PC-3 (cell line): ENCODE data around the gene FBXL16. TPM values are rescaled to one million over a fixed set of nuclear protein-coding genes. Genes with fewer than 3 reads are reported as not detected.
"Not testable (repeated sequence)": the region's sequence is repeated elsewhere in the genome, so short reads cannot be mapped to it uniquely, and the experiment has no call there.

Source experiments
- ATAC-seq: fragments of 200-7000 bp; cut with Tn5 transposase; 2 replicates; pipeline ENCODE4 v1.9.1; 2020; ENCODE audit warnings: mild to moderate bottlenecking, moderate library complexity
- BruUV-seq: library from RNA; stranded (reverse); fragments of 400-500 nt; replicated peaks from 2 replicates; lab custom pipeline; 2021; lab: Mats Ljungman, UMichigan
- CTCF ChIA-PET: fragments of 300-600 bp; sonication (Branson Sonifier 250); formaldehyde crosslinking; loops from one replicate; lab custom pipeline; 2022; ENCODE audit warnings: antibody characterized with exemption; lab: Charles Lee
- POLR2A ChIA-PET: fragments of 300-600 bp; sonication (Branson Sonifier 250); formaldehyde crosslinking; loops from one replicate; lab custom pipeline; 2022; ENCODE audit warnings: antibody characterized with exemption; ENCODE audit not compliant: unreplicated experiment; lab: Charles Lee
- DNase-seq: peaks from one replicate; pipeline ENCODE4 v3.0.0-alpha.2; 2015
- H2AFZ ChIP-seq: fragments of 300-600 bp; sonication (generic); 2 replicates; pipeline ENCODE4 v1.6.0; 2016; ENCODE audit warnings: antibody characterized with exemption, low read length
- H3F3A ChIP-seq: fragments of 300-600 bp; sonication (generic); one replicate; pipeline ENCODE4 v1.6.0; 2017; ENCODE audit warnings: antibody characterized with exemption, low read length, control low read depth, mild to moderate bottlenecking; ENCODE audit not compliant: unreplicated experiment
- H3K27ac ChIP-seq: fragments of 300-600 bp; sonication (generic); 2 replicates; pipeline ENCODE4 v1.5.1; 2016; ENCODE audit warnings: mild to moderate bottlenecking, low read length
- H3K27me3 ChIP-seq: fragments of 300-600 bp; sonication (generic); 2 replicates; pipeline ENCODE4 v1.6.1; 2016; ENCODE audit warnings: low read length, mixed read lengths
- H3K36me3 ChIP-seq: fragments of 300-600 bp; sonication (generic); 2 replicates; pipeline ENCODE4 v1.6.1; 2016; ENCODE audit warnings: low read depth, mixed run types, low read length, mixed read lengths
- H3K4me1 ChIP-seq: fragments of 300-600 bp; sonication (generic); 2 replicates; pipeline ENCODE4 v1.5.1; 2016; ENCODE audit warnings: low read length; ENCODE audit not compliant: insufficient read depth
- H3K4me2 ChIP-seq: fragments of 300-600 bp; sonication (generic); 2 replicates; pipeline ENCODE4 v1.6.0; 2016; ENCODE audit warnings: low read length
- H3K4me3 ChIP-seq: fragments of 300-600 bp; sonication (generic); 2 replicates; pipeline ENCODE4 v1.5.1; 2016; ENCODE audit warnings: mild to moderate bottlenecking, low read length, mixed read lengths
- H3K79me2 ChIP-seq: fragments of 300-600 bp; sonication (generic); 2 replicates; pipeline ENCODE4 v1.6.1; 2017; ENCODE audit warnings: low read length, mixed read lengths
- H3K9ac ChIP-seq: fragments of 300-600 bp; sonication (generic); 2 replicates; pipeline ENCODE4 v1.6.0; 2016; ENCODE audit warnings: mild to moderate bottlenecking, low read length
- H3K9me2 ChIP-seq: fragments of 300-600 bp; sonication (generic); replicated peaks from 2 replicates; pipeline ENCODE4 v1.6.1; 2016; ENCODE audit warnings: mixed run types, low read length, mixed read lengths
- H3K9me3 ChIP-seq: fragments of 300-600 bp; sonication (generic); 2 replicates; pipeline ENCODE4 v1.6.1; 2016; ENCODE audit warnings: low read length, mixed read lengths
- H4K20me1 ChIP-seq: fragments of 300-600 bp; sonication (generic); 2 replicates; pipeline ENCODE4 v1.6.1; 2016; ENCODE audit warnings: low read length, mixed read lengths
- CTCF ChIP-seq: fragments of 300-600 bp; sonication (generic); conservative IDR thresholded peaks from 2 replicates; pipeline ENCODE4 v1.5.1; 2017; ENCODE audit warnings: antibody characterized with exemption, low read depth, mild to moderate bottlenecking, low read length
- EZH2 ChIP-seq: fragments of 300-600 bp; sonication (generic); IDR thresholded peaks from one replicate; pipeline ENCODE4 v1.6.1; 2017; ENCODE audit warnings: antibody characterized with exemption, mild to moderate bottlenecking, low read length; ENCODE audit not compliant: unreplicated experiment
- EZH2phosphoT487 ChIP-seq: fragments of 300-600 bp; sonication (generic); IDR thresholded peaks from 2 replicates; pipeline ENCODE4 v1.6.1; 2018; ENCODE audit warnings: mild to moderate bottlenecking, antibody characterized with exemption, low read length, borderline replicate concordance
- intact Hi-C: fragments of 100-400 bp; cut with micrococcal nuclease; formaldehyde crosslinking; loops from 2 replicates; pipeline ENCODE4 v1.9.0; 2023
- total RNA-seq: library from RNA; depleted of rRNA; stranded (reverse); fragments of >200 nt; gene quantifications from 2 replicates; pipeline ENCODE4 v1.2.3, GENCODE V29; 2014

FBXL16 gene
- total RNA-seq, 1 experiment from 2014 or later, result 7.5 TPM

- no peak overlapping the region for H2AFZ ChIP-seq
- H3K4me2 ChIP-seq, result no peak overlapping the region
- no peaks in the 10 kb centered on the region for H3K27me3 ChIP-seq
- no peaks in the 10 kb centered on the region for H4K20me1 ChIP-seq
- no peaks in the 10 kb centered on the region for H3F3A ChIP-seq
- H3K27ac ChIP-seq, result no peak overlapping the region
- H3K9ac ChIP-seq, result no peak overlapping the region
- intact Hi-C loops, result no loop called here
- no peak overlapping the region for H3K4me3 ChIP-seq
- H3K36me3 ChIP-seq, result no peaks in the 10 kb centered on the region
- BruUV-seq, result no TSS peak
- H3K9me2 ChIP-seq, result no peaks in the 10 kb centered on the region
- no peak for DNase-seq
- no peak for TF ChIP-seq EZH2
- no peak for TF ChIP-seq EZH2phosphoT487
- no peak for TF ChIP-seq CTCF
- POLR2A ChIA-PET, result no interaction called here
- no peaks in the 10 kb centered on the region for H3K4me1 ChIP-seq
- H3K9me3 ChIP-seq, result no peaks in the 10 kb centered on the region
- CTCF ChIA-PET, result no interaction called here
- no peaks in the 10 kb centered on the region for H3K79me2 ChIP-seq
- ATAC-seq, result no peak
Observed at GRCh38 chr16:745739-746138, 40.1 kb upstream of the FBXL16 start.

- intact Hi-C loops, result loop anchor here (5.0 kb wide), 1 partner anchor 38 kb away; no protein-coding TSS in a partner anchor
- POLR2A ChIA-PET, result no interaction called here
- no peak for ATAC-seq
Observed at GRCh38 chr16:743794-744500, 38.3 kb upstream of the FBXL16 start.

GRCh38 chr16:742894-743293, 37.3 kb upstream of the FBXL16 start:
- CTCF ChIA-PET, result interaction anchor here (0.6 kb wide), 1 partner anchor 14 kb away, joined by 12 read pairs; no protein-coding TSS in a partner anchor

More at GRCh38 chr16:743794-744500, 38.3 kb upstream of the FBXL16 start:
- Histone ChIP-seq H2AFZ (no peak overlapping the region), H3K4me1 (peaks cover 5% of the 10 kb centered on the region; the same call in 1 of the 2 replicates), H3K79me2 (peaks cover 12% of the 10 kb centered on the region), H3K9me3 (no peaks in the 10 kb centered on the region), H3K4me2 (no peak overlapping the region), H3K9me2 (no peaks in the 10 kb centered on the region), H4K20me1 (no peaks in the 10 kb centered on the region), H3K36me3 (no peaks in the 10 kb centered on the region), H3F3A (no peaks in the 10 kb centered on the region), H3K27me3 (no peaks in the 10 kb centered on the region), H3K27ac (no peak overlapping the region), H3K4me3 (no peak overlapping the region), H3K9ac (no peak overlapping the region)
- no TSS peak for BruUV-seq
- TF ChIP-seq EZH2phosphoT487, result no peak
- no peak for DNase-seq
- CTCF ChIA-PET, result no interaction called here

More at GRCh38 chr16:742894-743293, 37.3 kb upstream of the FBXL16 start:
- BruUV-seq, H3K9me3 ChIP-seq, POLR2A ChIA-PET, H3K9me2 ChIP-seq, DNase-seq, ATAC-seq, H3K27ac ChIP-seq, H3K4me1 ChIP-seq, H3K27me3 ChIP-seq, H3F3A ChIP-seq, H3K4me3 ChIP-seq, H3K36me3 ChIP-seq, H2AFZ ChIP-seq, H4K20me1 ChIP-seq, H3K9ac ChIP-seq, H3K4me2 ChIP-seq: not testable (repeated sequence)
- peaks cover 12% of the 10 kb centered on the region for H3K79me2 ChIP-seq
- intact Hi-C loops, result loop anchor here (5.0 kb wide), 1 partner anchor 39 kb away; no protein-coding TSS in a partner anchor
